ENCODE measurements around the gene DSTN.
"Not testable (repeated sequence)": the region's sequence is repeated elsewhere in the genome, so short reads cannot be mapped to it uniquely, and the experiment has no call there.

Gene DSTN

GRCh38 chr20:17648791-17649730 lies 79.2 kb downstream of the DSTN start:
- no peak for DNase-seq (ENCODE audit: low read depth, low spot score)

- no peak for DNase-seq (ENCODE audit: low read depth, low spot score)
These were observed 80.6 kb downstream of the DSTN start for GRCh38 chr20:17650301-17651128.

- DNase-seq (ENCODE audit: low read depth, low spot score) = no peak
These were observed 81.4 kb downstream of the DSTN start for GRCh38 chr20:17651129-17651759.

- DNase-seq (ENCODE audit: low read depth, low spot score) = no peak
These were observed 82.0 kb downstream of the DSTN start for GRCh38 chr20:17651760-17652388.

GRCh38 chr20:17652411-17652810 lies 82.5 kb downstream of the DSTN start:
- DNase-seq (ENCODE audit: low read depth, low spot score) = no peak

- DNase-seq (ENCODE audit: low read depth, low spot score) = no peak
These were observed 84.2 kb downstream of the DSTN start for GRCh38 chr20:17653835-17654648.

- no peak for DNase-seq (ENCODE audit: low read depth, low spot score)
These were observed 84.9 kb downstream of the DSTN start for GRCh38 chr20:17654649-17655285.

- DNase-seq (ENCODE audit: low read depth, low spot score) = no peak
These were observed 85.4 kb downstream of the DSTN start for GRCh38 chr20:17655286-17655651.

- no peak for DNase-seq (ENCODE audit: low read depth, low spot score)
These were observed 86.1 kb downstream of the DSTN start for GRCh38 chr20:17655865-17656479.

- DNase-seq (ENCODE audit: low read depth, low spot score) = no peak
These were observed 87.4 kb downstream of the DSTN start for GRCh38 chr20:17657079-17657825.

- DNase-seq (ENCODE audit: low read depth, low spot score) = no peak
These were observed 88.2 kb downstream of the DSTN start for GRCh38 chr20:17657898-17658647.

GRCh38 chr20:17658648-17658993 lies 88.7 kb downstream of the DSTN start:
- DNase-seq (ENCODE audit: low read depth, low spot score) = no peak

GRCh38 chr20:17659344-17659743 lies 89.5 kb downstream of the DSTN start:
- DNase-seq (ENCODE audit: low read depth, low spot score) = not testable (repeated sequence)
